GM19239 (cell line): ENCODE results near the gene CCM2L.

Experiments used
- DNase-seq: peaks from one replicate; pipeline ENCODE4 v3.0.0; 2011; ENCODE audit warnings: low spot score; ENCODE audit not compliant: insufficient read length
- FAIRE-seq: peaks from 2 replicates; lab custom pipeline; 2011; peaks lifted over from hg19 to GRCh38; lab: Jason Lieb, UNC

CCM2L gene

DNA sequence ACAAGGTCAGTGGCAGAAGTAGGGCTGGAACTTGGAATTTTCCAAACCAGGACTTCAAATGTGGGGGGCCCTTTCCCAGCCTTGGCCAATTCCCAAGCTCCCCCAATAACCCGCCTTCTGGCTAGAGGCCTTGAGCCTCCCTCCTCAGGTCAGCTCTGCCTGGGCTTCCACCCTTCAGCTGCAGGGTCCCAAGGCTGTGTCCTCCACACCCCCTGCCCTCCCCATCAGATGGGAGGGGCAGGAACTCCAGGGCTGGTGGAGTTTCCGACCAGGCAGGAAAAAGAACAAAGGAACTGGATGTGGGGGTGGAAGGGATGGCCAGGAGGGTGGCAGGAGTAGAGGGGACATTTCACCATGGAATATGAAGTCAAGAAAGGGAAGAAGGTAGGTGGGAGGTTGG is at the start of gene CCM2L:
CCM2L (plus strand) TSS at position 338 of the 400 bp plus-strand sequence; CDS start at position 355, 17 bp downstream.
- DNase-seq (no peak), FAIRE-seq (no peak)

DNA sequence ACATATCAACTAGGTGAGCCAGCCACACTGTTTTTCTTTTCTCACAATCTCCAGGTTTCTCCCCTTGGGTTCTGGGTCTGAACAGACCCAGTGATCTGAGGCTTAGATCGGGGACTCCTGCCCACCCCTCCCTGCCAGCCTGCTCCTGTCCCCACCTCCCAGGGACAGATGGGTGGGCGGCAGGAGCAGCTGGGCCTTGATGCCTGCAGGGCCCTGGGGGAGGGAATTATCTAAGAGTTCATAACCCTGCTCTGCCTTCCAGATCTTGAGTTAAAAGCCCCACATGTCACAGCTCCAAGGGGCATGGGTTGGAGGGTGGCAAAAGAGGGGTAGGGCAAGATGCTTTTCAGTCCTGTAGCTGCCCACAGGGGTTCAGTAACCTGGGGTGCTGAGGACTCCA is 47.5 kb upstream of the CCM2L start:
- DNase-seq = no peak
- FAIRE-seq = no peak

DNA sequence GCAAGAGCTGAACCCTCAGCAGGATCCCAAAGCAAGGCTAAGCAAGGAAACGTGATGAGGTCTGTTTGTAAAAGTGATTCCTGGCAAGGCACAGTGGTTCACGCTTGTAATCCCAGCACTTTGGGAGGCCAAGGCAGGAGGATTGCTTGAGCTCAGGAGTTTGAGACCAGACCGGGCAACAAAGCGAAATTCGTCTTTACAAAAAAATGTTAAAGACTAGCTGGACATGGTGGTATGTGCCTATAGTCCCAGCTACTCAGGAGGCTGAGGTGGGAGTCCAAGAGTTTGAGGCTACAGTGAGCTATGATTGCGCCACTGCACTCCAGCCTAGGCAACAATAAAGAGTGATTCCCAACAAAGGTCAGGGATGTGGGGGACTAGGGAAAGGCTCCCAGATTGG is 46.3 kb upstream of the CCM2L start:
- DNase-seq = no peak
- FAIRE-seq = no peak

DNA sequence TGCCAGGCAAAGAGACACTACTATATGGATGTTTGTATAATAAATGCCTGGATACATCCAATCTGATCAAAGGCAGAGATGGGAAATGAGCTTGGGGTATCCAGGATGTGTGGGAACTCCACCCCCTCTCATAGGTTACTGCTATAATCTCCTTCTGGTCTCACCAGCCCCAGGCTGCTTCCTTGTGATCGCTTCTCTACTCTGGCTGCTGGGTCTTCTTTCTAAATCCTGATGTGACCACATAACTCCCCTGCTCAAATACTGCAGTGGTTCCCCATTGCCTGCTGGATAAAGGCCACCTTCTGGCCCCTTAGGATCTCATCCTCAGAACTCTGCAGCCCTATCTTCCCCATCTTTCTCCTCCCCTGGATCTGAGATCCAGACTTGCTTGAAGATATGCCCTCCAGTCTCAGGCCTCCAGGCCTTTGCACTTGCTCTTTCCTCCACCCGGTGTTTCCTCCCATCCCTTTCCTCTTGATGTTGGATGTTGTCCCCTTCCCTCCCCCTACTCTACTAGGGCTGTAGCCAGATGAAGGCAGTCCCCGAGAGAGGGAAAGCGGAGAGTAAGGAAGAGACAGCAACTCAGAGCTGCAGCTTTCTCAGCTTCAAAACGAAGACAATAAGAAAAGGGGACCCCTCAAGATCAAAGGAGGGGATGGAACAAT is 43.1 kb upstream of the CCM2L start:
- FAIRE-seq = no peak
- DNase-seq = no peak

DNA sequence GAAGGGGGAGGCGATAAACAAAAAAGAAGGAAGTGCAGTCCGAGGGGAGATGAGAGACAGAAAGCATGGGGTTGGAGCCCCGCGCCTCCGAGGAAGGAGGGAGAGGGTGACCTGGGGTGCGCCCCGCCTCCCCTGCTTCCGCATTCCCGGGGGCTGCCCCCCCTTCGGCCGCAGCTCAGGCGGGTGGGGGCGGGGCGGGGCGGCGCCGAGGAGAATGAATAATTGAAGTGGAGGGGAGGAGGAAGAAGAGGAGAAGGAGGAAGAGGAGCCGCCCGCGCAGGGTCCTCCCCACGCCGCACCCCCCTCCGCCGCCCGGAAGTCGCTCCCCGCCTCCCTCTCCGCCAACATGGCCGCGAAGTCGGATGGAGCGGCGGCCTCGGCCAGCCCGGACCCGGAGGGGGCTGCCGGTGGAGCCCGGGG is 42.4 kb upstream of the CCM2L start, which contains the start of gene XKR7:
XKR7 (plus strand) TSS at position 322 of the 420 bp plus-strand sequence; CDS start at position 347, 25 bp downstream.
- DNase-seq (no peak), FAIRE-seq (no peak)

DNA sequence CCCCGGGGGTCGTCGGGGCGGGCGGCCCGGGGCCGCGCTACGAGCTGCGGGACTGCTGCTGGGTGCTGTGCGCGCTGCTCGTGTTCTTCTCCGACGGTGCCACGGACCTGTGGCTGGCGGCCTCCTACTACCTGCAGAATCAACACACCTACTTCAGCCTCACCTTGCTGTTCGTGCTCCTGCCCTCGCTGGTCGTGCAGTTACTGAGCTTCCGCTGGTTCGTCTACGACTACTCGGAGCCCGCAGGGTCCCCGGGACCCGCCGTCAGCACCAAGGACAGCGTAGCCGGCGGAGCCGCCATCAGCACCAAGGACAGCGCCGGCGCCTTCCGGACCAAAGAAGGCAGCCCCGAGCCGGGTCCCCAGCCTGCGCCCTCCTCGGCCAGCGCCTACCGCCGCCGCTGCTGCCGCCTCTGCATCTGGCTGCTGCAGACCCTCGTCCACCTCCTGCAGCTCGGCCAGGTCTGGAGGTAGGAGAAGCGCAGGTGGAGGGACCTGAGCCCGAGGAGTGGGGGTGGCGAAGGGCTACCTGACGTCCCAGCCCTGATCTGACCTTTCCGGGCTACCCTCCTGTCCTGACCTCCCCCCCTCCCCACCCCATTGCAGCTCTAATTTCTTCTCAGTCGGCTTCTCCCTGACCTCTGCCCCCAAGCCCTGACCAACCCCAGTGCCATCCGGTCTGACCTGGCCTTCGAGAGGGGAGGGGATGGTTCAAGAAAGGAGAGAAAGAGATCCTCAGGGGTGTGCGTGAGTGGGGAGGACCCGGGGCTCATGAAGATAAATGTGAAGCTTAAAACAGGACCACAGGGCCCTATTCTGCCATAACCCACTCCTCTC is 41.7 kb upstream of the CCM2L start:
- FAIRE-seq = no peak
- DNase-seq = peak; percentile 96

DNA sequence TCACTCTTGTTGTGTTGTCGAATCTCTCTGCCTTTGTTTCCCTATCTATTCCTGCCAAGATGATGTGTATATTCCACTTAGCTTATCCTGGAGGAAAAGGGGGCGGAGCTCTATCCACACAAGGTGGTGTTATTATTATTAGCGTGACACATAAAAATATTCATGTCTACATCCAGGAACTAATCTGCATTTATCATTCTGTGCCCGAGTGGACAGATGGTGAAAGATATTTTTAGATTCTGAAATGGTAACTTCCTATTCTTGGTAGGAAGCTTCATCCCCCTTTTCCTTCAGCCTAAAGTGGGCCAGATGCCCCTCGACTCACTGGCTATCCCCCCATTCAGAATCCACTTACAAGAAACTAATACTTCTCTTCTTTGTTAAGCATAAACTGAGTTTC is 40.2 kb upstream of the CCM2L start:
- FAIRE-seq = no peak
- DNase-seq = no peak

DNA sequence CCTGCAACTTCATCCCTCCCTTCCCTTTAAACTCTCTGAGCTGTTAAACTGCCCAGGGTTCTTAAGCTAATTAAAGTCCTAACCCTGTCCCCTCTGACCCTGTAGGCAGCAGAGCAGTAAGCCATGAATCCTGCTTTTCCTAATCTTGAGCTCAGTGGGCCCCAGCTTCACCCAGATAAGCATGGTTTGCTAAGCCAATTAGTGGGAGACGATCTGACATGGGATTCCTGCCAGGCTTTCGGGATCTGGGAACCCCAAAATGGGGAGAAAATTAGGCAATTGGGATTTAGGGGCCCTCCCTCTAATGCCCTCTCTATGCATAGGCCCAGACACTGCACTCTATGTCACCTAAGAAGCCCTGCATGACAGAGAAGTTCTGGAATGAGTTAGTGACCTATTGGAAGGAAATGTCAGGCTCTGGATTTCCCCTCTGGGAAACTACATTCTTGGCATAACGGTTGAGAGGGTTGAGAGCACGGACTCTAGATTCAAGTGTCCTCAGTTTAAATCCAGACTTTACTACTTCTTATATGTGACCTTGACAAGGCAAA is 37.7 kb upstream of the CCM2L start:
- FAIRE-seq (no peak), DNase-seq (no peak)

DNA sequence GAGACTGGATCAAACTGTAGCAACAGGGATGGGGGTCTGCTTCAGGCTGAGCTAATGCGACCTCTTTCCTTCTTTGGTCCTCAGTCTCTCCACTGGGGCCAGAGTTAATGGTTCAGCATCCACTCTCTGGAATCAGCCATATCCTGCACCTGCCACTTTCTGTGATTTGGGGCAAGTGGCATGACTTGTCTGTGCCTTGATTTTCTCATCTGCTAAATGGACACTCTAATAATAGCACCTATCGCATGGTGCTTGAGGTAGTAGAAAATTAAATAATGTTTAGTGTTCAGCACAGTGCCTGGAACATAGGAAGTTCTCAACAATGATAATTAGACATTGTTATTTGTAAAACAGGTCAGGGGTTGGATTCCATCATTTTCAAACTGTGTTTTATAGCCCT is 35.9 kb upstream of the CCM2L start:
- FAIRE-seq (no peak), DNase-seq (no peak)

DNA sequence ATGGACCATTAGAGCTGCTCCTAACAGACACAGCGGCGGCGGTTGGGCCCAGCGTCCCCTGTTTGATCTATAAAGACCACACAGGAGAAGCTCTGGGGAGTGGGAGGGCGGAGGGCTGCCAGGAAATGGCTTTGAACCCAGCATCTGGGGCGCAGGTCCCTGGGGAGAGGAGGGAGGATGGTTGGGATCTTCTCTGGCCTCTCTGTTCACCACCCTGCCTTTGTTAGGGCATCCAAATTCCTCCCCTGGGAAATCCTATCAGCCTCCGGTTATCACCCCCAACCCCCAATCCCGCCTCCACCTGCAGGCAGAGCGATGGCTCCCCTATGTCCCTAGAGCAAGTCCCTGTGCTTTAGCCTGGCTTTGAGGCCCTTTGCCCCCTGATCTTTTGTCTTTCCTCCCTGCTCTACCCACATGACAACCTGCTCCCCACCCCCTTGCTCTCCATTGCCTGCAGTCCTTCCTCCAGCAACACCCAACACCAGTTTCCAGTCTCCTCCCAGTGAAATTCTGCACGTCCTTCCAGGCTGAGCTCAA is 35.2 kb upstream of the CCM2L start:
- DNase-seq = no peak
- FAIRE-seq = no peak

DNA sequence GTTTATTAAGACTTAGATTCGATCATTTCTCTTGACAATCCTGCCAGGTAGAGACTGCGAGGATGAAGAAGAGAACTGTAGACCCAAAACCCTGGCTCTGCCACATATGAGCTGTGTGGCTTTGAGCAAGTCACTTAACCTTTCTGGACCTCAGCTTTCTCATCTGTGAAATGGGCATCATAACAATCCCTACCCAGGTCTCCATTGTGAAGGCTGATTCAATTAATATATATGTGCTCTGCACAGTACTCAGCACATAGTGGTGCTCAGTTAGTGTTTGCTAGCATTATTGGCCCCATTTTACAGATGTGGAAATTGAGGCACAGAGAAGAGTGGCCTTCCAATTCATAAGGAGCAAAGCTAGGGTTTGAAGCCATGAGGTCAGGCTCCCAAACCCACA is 34.4 kb upstream of the CCM2L start:
- DNase-seq = no peak
- FAIRE-seq = no peak

DNA sequence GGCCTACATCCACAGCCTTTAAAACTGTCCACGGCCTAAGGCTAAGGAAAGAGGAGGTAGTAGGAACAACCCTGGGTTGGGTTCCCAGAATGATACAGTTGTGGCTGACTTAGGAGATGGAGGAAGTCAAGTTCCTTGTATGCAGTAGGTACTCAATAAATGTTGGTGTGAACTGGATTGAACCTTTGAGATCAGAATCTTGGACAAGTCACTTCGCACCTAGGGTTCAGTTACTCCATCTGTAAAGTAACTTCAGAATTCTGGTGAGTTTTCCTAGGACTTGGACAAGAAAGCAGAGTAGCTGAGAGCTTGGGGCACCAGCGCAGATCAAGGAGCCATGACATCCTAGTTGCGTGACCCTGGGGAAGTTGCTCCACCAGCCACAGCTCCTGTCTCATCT is 33.2 kb upstream of the CCM2L start:
- FAIRE-seq = no peak
- no peak for DNase-seq

DNA sequence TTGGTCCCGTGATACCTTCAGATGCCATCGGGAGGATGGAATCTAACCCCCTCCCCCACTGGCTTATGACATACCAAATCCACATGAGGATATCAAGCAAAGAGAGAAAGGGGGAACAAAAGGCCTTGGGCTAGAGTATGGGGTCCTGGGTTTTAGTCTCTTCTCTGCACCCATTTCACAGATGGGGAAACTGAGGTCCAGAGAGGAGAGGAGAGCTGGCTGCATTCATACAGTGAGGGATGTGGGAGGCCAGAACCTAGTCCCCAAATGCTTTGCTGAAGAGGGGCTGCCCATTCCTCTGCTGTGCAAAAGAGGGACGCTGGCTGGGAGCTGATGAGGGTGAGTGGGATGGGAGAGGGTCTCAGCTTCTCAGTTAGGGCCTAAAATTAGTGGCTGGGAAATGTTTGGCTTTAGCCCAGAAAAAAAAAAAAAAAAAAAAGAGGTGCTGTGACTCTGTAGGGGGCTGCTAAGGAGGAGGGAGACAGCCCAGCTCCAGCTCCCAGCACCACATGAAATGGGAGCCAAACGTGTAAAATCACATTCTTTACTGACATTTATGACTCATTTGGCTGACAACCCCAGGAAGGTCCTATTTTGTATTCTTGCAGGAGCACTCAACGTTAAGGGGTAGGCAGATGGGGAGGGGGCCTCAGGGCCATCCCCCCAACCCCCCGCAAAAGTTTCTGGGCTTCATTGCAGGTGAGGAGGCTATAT is 30.4 kb upstream of the CCM2L start:
- DNase-seq = no peak
- no peak for FAIRE-seq

DNA sequence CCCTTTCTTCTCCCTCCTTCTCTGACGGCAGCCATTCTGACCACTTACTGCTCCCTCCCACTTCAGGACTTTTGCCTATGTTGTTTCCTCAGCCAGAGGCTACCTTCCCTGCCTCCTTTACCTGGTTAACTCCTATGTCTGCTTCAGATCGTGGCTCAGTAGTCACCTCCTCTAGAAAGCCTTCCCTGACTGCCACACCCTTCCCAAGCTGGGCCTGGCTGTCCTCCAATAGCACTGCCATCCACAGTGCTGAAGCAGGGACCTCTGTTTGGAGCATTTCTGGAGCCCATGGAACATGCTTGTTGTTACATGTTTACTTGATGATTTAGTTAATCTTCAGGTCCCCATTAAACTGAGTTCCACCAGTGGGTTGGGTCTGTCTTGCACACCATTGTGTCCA is 28.5 kb upstream of the CCM2L start:
- FAIRE-seq (no peak), DNase-seq (no peak)

DNA sequence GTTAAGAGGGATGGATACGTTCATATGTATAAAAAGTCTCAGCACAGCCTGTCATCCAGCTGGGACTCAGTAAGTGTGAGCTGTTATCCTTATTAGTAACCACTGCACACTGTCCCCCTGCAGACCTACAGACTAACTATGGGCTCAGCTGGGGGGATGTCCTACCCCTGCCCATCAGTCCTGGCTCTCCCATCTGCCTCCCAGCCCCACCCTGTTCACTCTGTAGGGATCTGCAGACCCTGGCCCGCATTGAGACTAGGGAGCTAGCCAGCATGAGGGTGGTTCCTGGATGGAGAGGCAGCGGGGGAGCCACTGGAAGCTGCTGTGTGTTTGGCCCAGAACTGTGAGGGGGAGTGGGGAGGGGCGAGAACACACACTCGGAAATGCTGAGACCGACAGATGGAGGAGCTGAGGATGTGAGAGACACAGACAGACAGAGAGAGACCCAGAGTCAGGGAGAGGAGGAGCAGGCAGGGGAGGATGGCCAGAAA is 25.2 kb upstream of the CCM2L start:
- no peak for DNase-seq
- FAIRE-seq = no peak

DNA sequence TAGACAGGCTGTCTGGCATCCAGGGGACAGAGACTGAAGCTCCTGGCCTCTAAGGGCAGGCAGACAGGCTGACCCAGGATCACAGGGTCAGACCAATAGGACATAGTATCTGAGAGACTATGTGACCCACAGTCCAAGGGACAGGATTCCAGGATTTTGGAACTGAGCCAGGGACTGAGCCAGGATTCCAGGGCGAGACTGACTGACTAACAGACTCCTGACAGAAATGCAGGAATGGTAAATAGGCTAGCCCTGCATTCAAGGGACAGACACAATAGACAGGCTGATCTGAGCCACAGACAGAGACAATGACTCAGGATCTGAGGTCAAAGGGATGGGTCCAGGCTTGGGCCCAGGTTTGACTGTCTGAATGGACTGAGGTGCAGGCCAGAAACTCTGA is 22.5 kb upstream of the CCM2L start:
- no peak for DNase-seq
- FAIRE-seq = no peak

DNA sequence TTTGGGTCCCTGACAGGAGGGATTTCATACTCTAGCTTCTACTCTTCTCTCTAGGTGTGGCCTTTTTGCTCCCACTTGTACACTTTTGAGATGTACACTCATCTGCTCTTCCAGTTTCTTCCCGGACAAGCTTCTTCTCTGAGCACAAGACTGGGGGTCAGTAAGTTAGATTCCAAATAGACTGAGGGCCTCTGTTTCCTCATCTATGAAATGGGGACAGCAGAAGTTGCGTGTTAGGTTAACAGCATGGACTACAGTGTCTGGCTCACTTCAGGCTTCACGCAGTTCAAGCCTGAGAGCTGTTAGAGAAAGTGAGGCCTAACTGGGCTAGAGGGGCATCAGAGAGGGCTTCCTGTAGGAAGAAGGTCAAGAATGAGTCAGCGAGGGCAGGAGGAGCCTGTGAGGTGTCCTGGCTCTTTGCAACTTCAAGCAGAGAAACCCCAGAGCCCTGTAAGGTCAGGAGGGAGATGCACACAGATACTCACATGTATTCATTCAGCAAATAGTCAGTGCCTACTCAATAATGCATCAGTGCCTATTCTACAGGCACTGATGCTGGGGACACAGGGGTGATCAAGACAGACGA is 21.7 kb upstream of the CCM2L start:
- FAIRE-seq (no peak), DNase-seq (no peak)

DNA sequence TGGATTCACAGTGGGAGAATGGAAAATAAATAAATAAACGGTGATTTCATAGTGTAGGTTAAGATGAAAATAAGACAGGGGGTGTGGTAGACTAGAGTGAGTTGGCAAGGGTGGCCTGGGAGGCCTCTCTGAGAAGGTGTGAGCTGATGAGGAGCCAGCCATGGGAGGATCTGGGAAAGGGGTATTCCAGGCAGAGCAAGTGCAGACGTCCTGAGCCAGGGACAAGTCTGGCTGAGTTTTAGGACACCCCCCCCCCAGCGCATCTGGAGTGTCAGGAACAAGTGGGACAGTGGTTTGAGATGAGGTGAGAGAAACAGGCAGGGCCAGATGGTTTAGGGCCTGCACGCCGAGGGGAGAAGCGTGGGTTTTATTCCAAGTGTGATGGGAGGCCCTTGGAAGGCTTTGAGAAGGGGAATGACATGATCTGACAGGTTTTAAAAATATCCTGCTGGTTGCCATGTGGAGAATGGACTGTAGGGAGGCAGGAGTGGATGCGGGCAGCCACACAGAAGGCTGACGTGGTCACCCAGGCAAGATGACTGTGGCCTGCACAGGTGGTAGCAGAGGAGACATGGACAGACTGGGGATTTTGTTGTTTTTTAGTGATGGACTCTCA is 21.1 kb upstream of the CCM2L start:
- no peak for DNase-seq
- FAIRE-seq = no peak

DNA sequence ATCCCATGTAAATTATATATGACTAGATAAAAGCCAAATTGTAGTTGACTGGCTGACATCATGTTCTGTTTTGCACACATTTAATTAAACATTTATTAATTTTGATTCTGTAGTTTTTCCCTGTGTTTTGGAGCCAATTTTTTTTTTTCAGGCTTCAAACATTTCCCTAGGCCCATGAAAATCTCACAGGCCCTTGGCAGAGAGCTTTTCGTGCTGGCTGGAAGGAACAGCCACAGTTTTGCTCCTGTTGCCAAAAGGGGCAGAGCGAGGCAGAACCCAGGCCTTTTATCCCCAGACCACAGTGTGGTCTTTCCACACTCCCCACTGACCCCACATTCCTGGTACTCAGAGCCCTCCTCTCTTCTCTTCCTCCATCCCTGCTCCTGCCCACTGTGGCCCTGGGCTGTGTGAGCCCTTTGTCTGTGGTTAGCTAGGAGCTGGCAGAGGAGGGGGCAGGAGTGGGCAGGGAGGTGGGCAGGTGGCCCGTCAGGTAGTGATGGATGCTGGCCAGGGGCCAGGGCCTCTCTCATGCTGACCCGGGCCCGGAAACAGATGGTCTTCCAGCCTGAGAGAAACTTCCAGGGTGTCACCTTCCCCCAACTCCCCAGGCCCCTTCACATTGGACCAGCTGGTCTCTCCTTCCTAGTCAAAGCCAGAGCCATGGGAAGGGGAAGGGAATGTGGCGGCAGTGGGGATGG is 19.4 kb upstream of the CCM2L start:
- no peak for FAIRE-seq
- no peak for DNase-seq
